B cell (primary cell): Measurements from ENCODE around the gene AREL1. TPM values are rescaled to one million over a fixed set of nuclear protein-coding genes. Genes with fewer than 3 reads are reported as not detected.

ENCODE experiments used
- ATAC-seq: fragments of 200-7000 bp; cut with Tn5 transposase; one replicate; pipeline ENCODE4 v1.10.0; 2021; ENCODE audit warnings: low read depth, mild to moderate bottlenecking, moderate number of reproducible peaks, moderate library complexity
- CTCF ChIA-PET: fragments of 350-600 bp; sonication (Branson Sonifier 250); formaldehyde crosslinking; loops from one replicate; lab custom pipeline; 2021; ENCODE audit warnings: antibody characterized with exemption, inconsistent platforms; lab: Charles Lee
- POLR2A ChIA-PET: fragments of 350-600 bp; sonication (Branson Sonifier 250); formaldehyde crosslinking; loops from one replicate; lab custom pipeline; 2021; ENCODE audit warnings: antibody characterized with exemption; lab: Charles Lee
- DNase-seq: peaks from one replicate; pipeline ENCODE4 v3.0.0; 2013
- H2AFZ ChIP-seq: 2 replicates; pipeline ENCODE4 v1.6.1; 2012; ENCODE audit warnings: mild to moderate bottlenecking, low read depth, low read length; ENCODE audit not compliant: insufficient read depth, poor library complexity, severe bottlenecking
- H3K27ac ChIP-seq, 2 donors: 1 replicate in 1 of 2; 2 replicates in 1 of 2; pipeline ENCODE4 v1.5.1; 2012 to 2013; ENCODE audit warnings: low read length in 2 of 2, mild to moderate bottlenecking in 2 of 2, moderate library complexity in 1 of 2
- H3K27me3 ChIP-seq, 4 experiments: fragments of 200-600 bp in 1 of 4; sonication (generic) in 1 of 4; replicated peaks in 1 of 4; 1 replicate in 2 of 4; 2 replicates in 2 of 4; pipeline versions ENCODE4 v1.6.1 to v1.7.0; 2013 to 2016; ENCODE audit warnings: low read length in 3 of 4, mild to moderate bottlenecking in 2 of 4, mixed read lengths in 1 of 4, moderate library complexity in 1 of 4; ENCODE audit not compliant: insufficient read depth in 4 of 4, control insufficient read depth in 3 of 4; ENCODE audit errors: control extremely low read depth in 1 of 4
- H3K36me3 ChIP-seq, 2 experiments: replicated peaks in 1 of 2; 1 replicate in 1 of 2; 2 replicates in 1 of 2; pipeline versions ENCODE4 v1.6.1 to v1.7.1; 2013; ENCODE audit warnings: low read length in 1 of 2; ENCODE audit not compliant: insufficient read depth in 2 of 2, control insufficient read depth in 1 of 2; ENCODE audit errors: control extremely low read depth in 1 of 2, extremely low read depth in 1 of 2
- H3K4me1 ChIP-seq, 2 donors: fragments of 200-600 bp in 1 of 2; sonication (generic) in 1 of 2; 1 replicate in 1 of 2; 2 replicates in 1 of 2; pipeline versions ENCODE4 v1.5.1 to v1.6.1; 2013 to 2017; ENCODE audit warnings: low read length in 2 of 2; ENCODE audit not compliant: control insufficient read depth in 2 of 2, insufficient read depth in 2 of 2
- H3K4me2 ChIP-seq: replicated peaks from 2 replicates; pipeline ENCODE3; 2012; ENCODE audit warnings: mild to moderate bottlenecking, low read depth, low read length; ENCODE audit not compliant: poor library complexity, severe bottlenecking
- H3K4me3 ChIP-seq, 5 experiments: fragments of 200-600 bp in 1 of 5; sonication (generic) in 1 of 5; 1 replicate in 3 of 5; 2 replicates in 2 of 5; pipeline versions ENCODE4 v1.5.1 to v1.7.0; 2011 to 2016; ENCODE audit warnings: low read length in 4 of 5, mild to moderate bottlenecking in 4 of 5, low read depth in 2 of 5, control low read depth in 1 of 5, moderate library complexity in 1 of 5; ENCODE audit not compliant: insufficient read depth in 1 of 5; ENCODE audit errors: control extremely low read depth in 1 of 5, extremely low read depth in 1 of 5
- H3K79me2 ChIP-seq: fragments of 200-600 bp; sonication (generic); one replicate; pipeline ENCODE4 v1.6.0; 2016; ENCODE audit warnings: low read length; ENCODE audit not compliant: control insufficient read depth, insufficient read depth
- H3K9ac ChIP-seq: fragments of 200-600 bp; sonication (generic); 2 replicates; pipeline ENCODE4 v1.6.1; 2017; ENCODE audit warnings: mild to moderate bottlenecking, low read length, moderate library complexity
- H3K9me3 ChIP-seq, 3 donors: one replicate each; pipeline versions ENCODE4 v1.6.1 to v1.7.1; 2013; ENCODE audit warnings: low read length in 2 of 3; ENCODE audit not compliant: control insufficient read depth in 2 of 3, insufficient read depth in 1 of 3; ENCODE audit errors: control extremely low read depth in 1 of 3
- H4K20me1 ChIP-seq: 2 replicates; pipeline ENCODE4 v1.6.0; 2012; ENCODE audit warnings: mild to moderate bottlenecking, low read length; ENCODE audit not compliant: insufficient read depth, control insufficient read depth, poor library complexity, severe bottlenecking
- H3K27ac Mint-ChIP-seq: one replicate; pipeline ENCODE4 v1.8.0; 2021; ENCODE audit warnings: mixed read lengths
- H3K27me3 Mint-ChIP-seq: one replicate; pipeline ENCODE4 v1.8.0; 2021; ENCODE audit warnings: mixed read lengths
- H3K4me1 Mint-ChIP-seq: one replicate; pipeline ENCODE4 v1.8.0; 2021; ENCODE audit warnings: mixed read lengths
- H3K4me3 Mint-ChIP-seq: one replicate; pipeline ENCODE4 v1.8.0; 2021; ENCODE audit warnings: mixed read lengths
- H3K9me3 Mint-ChIP-seq: one replicate; pipeline ENCODE4 v1.8.0; 2022; ENCODE audit warnings: mixed read lengths; ENCODE audit not compliant: insufficient read depth
- CTCF ChIP-seq: fragments of 200-600 bp; IDR thresholded peaks from one replicate; pipeline ENCODE4 v1.8.0; 2022; ENCODE audit warnings: antibody characterized with exemption, mild to moderate bottlenecking
- EZH2 ChIP-seq: IDR thresholded peaks from 2 replicates; pipeline ENCODE4 v1.6.1; 2012; ENCODE audit warnings: borderline replicate concordance, low read depth, mild to moderate bottlenecking, moderate library complexity, low read length; ENCODE audit not compliant: insufficient read depth, poor library complexity, severe bottlenecking
- WGBS: methylation state at CpG from one replicate; pipeline ENCODE4 v1.1.5; 2013; ENCODE audit warnings: missing lambda C conversion rate; ENCODE audit not compliant: insufficient coverage; 5-methylcytosine and 5-hydroxymethylcytosine counted together
- intact Hi-C: fragments of 100-400 bp; cut with micrococcal nuclease; formaldehyde crosslinking; loops from one replicate; pipeline ENCODE4 v1.10.0; 2022
- polyA plus RNA-seq: library from polyadenylated mRNA; depleted of rRNA; stranded (reverse); fragments of >200 nt; gene quantifications from 2 replicates; pipeline ENCODE4 v1.2.3, GENCODE V29; 2012
- total RNA-seq, 2 donors: library from RNA; stranded (reverse); fragments of 120-200 nt in 1 of 2; gene quantifications; 1 replicate in 1 of 2; 2 replicates in 1 of 2; pipeline versions ENCODE4 v1.2.3 to v1.2.4, GENCODE V29; 2013 to 2022

The AREL1 gene
- total and polyA plus RNA-seq, 2 donors (not counting 1 experiment from before 2014, with no cell fraction given), result 19.2 to 39.4 TPM

GRCh38 chr14:74647061-74647677 lies 65.7 kb downstream of the AREL1 start:
- Histone ChIP-seq H3K4me1 (no peaks in the 10 kb centered on the region), H3K27me3 (peaks cover 0 to 6% (median 1%) of the 10 kb centered on the region in 4 experiments), H3K79me2 (no peaks in the 10 kb centered on the region), H3K36me3 (no peaks in the 10 kb centered on the region), H2AFZ (no peak overlapping the region), H3K27ac (no peak overlapping the region), H3K9me3 (no peaks in the 10 kb centered on the region), H3K4me2 (no peak overlapping the region), H3K4me3 (no peak overlapping the region), H4K20me1 (no peaks in the 10 kb centered on the region), H3K9ac (no peak overlapping the region)
- peaks cover 15% of the 10 kb centered on the region for H3K27me3 Mint-ChIP-seq
- CTCF ChIA-PET, result interaction anchor here (1.2 kb wide), 1 partner anchor 38 kb away, joined by 3 read pairs; no protein-coding TSS in a partner anchor
- no peak overlapping the region for H3K27ac Mint-ChIP-seq
- no peak for TF ChIP-seq EZH2
- TF ChIP-seq CTCF, result no peak
- 90% methylated on average over 9 of the region's 11 CpGs for WGBS
- no peak for DNase-seq
- POLR2A ChIA-PET, result no interaction called here
- H3K4me3 Mint-ChIP-seq, result no peak overlapping the region
- no peak for ATAC-seq
- no peaks in the 10 kb centered on the region for H3K4me1 Mint-ChIP-seq
- intact Hi-C loops, result no loop called here
- no peaks in the 10 kb centered on the region for H3K9me3 Mint-ChIP-seq

DNA sequence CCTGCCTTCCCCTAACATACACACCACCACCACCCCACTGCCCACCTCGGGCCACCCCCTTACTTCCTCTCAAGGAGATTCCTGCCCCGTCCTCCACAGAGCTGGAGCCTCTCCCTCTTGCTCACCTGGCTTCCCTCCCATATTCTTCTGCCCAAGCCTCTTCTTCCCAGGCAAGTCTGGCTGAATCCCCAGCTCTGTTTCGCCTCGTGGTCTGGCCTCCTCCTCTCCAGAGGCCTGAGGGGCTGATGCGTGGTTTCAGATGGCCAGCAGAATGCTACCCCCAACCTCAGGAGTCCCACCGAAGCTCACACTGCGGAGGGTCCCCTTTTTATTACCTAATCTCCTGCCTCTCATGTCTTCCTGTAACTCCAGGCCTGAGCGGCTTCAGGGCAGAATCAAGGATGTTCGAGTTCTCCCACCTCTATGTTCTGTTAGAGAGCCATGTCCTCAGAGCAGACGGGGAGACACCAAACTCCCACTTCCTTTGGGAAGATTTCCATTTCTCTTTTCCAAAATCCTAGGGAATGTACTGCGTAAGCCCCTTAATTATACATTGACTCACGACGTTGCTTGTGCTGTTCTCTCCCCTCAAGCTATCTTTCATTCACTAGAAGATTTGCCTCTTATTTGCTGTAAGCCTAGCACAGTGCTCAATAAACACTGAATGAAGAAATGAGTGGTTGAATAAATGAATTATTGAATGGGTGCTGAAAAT lies 67.0 kb downstream of the AREL1 start:
- Histone ChIP-seq H2AFZ (no peak overlapping the region), H3K9ac (no peak overlapping the region), H3K4me2 (no peak overlapping the region), H3K36me3 (no peaks in the 10 kb centered on the region), H3K4me3 (no peak overlapping the region), H3K79me2 (no peaks in the 10 kb centered on the region), H3K9me3 (no peaks in the 10 kb centered on the region), H3K4me1 (no peaks in the 10 kb centered on the region), H3K27ac (no peak overlapping the region), H3K27me3 (peaks cover 0 to 6% (median 1%) of the 10 kb centered on the region in 4 experiments), H4K20me1 (no peaks in the 10 kb centered on the region)
- ChIA-PET POLR2A (interaction anchor here (0.8 kb wide), 1 partner anchor 28 kb away, joined by 3 read pairs; no protein-coding TSS in a partner anchor), CTCF (no interaction called here)
- TF ChIP-seq EZH2 (no peak), CTCF (no peak)
- Mint-ChIP-seq H3K4me1 (no peaks in the 10 kb centered on the region), H3K27ac (no peak overlapping the region), H3K27me3 (peaks cover 15% of the 10 kb centered on the region), H3K4me3 (no peak overlapping the region), H3K9me3 (no peaks in the 10 kb centered on the region)
- WGBS, result 80% methylated on average over 10 of the region's 13 CpGs
- ATAC-seq, result no peak
- intact Hi-C loops, result no loop called here
- no peak for DNase-seq
